ENCODE measurements around the gene MCM3.

The MCM3 gene

DNA sequence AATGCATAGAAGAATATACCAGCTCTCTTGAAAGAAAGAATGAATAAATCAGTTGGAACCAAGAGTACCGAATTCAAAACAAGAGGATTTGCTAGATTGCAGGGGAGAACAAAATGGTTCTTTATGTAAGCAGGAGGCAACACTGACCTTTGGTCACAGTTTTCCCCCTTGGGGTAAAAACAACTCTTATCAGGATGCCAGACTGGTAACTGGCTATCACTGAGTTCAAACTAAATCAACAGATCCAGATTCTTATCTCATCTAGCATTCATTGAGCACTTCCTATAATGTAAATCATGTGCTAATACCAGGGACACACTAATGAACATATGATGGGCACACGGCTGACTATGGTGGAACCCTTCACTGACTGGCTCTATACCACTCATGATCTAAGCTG lies 35.5 kb downstream of the MCM3 start:
- no peak for DNase-seq (ENCODE audit: low read depth)

DNA sequence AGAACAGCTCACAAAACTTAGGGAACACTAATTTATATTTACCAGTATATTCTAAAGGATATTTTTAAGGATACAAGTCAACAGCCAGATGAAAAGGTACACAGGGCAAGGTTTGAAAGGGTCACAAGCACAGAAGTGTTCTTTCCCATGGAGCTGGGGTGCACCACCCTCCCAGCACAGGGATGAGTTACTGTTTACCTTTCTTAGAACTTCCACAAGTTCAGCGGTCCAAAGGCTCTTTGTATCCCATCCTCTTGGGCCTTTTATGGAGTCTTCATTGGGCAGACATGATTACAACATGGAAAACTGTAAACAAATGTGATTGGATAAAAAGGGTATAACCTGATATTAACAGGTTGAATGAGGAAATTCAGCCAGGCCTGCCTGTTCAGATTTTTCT lies 39.1 kb downstream of the MCM3 start:
- no peak for DNase-seq (ENCODE audit: low read depth)

- DNase-seq (ENCODE audit: low read depth) = no peak
Measured at GRCh38 chr6:52244400-52244799, 40.1 kb downstream of the MCM3 start, which contains the start of gene IL17F. Gene IL17F, minus strand, starts transcription at chr6:52244500. Its CDS starts 71 bp downstream, at chr6:52244429.

GRCh38 chr6:52243282-52243893 lies 41.2 kb downstream of the MCM3 start:
- DNase-seq (ENCODE audit: low read depth) = no peak

DNA sequence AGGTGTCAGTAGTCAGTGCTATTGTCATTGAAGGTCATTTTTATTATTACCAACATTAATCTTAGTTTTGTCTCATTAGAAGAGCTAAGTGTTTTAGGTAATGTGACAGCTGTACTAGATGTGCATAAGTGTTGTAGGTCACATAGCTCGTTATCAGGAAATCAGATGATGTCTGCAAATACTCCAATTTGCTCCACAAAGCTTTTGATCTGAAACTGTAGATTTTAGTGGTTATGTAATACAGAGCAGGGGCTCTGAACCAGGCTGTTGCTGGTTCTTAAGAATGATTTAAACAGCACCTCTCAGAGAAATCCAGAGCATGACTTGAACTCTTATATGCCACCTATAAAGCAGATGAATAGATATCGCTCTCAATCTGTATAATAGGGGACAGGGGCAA lies 42.7 kb downstream of the MCM3 start:
- no peak for DNase-seq (ENCODE audit: low read depth)

DNA sequence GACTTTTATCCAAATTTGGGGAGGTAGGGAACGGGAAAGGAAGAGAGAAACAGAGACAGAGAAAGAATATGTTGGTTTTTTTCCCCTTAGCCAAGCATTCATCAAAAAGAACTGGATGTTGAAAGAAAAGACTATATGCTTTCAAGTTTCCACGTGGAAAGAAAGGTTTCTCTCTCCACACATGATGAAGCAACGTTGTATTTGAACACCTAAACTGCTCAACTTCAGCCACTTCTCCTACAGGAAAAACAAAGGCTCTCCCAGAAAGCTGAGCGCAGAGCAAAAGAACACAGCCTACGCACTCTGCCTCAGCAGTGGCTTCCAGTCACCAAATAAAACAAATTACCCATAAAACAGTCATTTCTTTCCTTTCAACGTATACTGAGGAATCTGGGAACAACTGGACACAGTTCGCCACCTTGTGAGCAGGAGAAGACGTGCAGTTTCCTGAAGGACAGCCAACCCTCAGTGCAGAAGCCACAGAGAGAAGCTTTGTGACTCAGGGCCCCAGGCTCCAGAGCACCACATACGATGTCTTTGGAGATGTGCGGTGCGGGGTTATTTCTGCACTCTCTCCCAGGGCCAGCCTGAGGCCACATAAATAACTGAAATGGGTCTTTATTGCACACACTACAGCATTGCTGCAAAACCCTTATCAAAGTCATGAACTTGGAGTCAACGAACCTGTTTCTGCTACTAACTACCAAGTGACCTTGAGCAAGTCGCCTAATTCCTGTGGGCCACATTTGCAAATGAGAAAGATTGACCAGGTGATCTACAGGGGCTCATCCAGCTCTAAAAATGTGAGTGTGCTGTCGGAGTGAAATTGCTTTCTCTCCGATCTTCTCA lies 50.3 kb downstream of the MCM3 start:
- no peak for DNase-seq (ENCODE audit: low read depth)

- DNase-seq (ENCODE audit: low read depth) = no peak
Measured at GRCh38 chr6:52233005-52233404, 51.5 kb downstream of the MCM3 start.

GRCh38 chr6:52231406-52232127 lies 53.0 kb downstream of the MCM3 start:
- no peak for DNase-seq (ENCODE audit: low read depth)

- no peak for DNase-seq (ENCODE audit: low read depth)
Measured at GRCh38 chr6:52230685-52231084, 53.9 kb downstream of the MCM3 start.

GRCh38 chr6:52227495-52227894 lies 57.0 kb downstream of the MCM3 start:
- DNase-seq (ENCODE audit: low read depth) = peak; percentile 13

DNA sequence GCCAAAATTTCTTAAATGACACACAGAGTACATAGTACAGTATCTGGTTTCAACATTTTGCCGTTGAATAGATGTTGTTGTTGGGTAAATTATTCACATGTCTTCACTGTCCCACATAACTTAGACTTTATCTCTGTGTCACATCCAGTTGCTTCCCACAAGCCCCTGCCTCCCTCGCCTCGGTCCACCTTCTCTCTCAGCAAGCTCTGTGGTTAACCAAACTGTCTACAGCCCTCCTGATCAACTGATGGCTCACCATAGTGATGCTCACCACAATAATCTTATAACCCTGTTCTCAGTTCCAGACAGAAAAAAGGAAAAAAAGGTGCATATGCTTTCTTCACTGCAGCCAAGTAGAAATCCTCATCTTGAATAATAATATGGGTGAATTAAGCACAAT lies 63.2 kb downstream of the MCM3 start:
- DNase-seq (ENCODE audit: low read depth) = peak; percentile 17

GRCh38 chr6:52217761-52218160 lies 66.8 kb downstream of the MCM3 start:
- no peak for DNase-seq (ENCODE audit: low read depth)

DNA sequence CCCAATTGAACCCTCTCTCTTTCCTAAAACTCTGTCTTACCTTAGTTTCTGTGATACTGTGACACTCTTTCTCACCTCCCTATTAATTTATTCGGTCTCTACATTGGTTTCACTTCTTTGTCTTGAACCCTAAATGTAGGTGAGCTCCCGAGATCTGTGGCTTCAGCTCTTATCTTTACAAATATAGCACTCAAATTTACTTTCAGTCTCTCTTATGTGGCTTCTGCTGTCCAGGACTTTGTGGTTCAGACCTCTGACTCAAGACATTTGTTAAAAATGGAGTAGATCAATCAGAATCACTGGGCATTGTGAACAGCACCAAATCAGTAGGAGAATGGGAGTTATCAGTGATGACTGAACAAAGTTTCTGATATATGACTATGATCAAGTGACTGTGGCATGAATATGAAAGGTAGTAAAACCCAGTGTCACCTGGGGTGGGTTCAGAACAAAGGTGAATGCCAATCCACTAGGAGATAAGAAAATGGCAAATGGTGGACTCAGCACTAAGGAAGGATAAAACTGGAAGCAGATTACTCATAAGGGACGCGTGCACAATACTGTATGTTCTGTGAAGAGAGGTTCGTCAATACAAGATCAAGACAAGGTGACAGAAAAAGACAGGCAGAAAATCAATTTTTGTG lies 67.5 kb downstream of the MCM3 start:
- no peak for DNase-seq (ENCODE audit: low read depth)

DNA sequence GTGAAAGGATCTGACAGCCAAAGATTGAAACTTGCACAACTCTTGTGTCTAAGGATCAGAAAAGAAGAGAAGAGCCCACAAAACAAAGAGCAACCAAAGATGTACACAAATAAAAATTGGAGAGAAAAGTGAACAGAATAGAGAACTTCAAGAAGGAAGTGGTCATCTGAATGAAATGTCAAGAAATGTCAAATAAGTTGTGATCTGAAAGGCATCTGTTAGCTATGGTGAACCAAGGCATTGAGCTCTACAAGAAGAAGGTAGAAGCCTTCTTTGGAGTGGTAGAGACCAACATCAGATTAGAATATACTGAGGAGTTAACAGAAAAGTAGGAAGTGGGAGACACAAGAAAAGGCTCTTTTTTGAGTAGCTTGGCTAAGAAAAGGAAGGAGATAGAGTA lies 68.8 kb downstream of the MCM3 start:
- no peak for DNase-seq (ENCODE audit: low read depth)
